Chondrocyte (in vitro differentiated cells): ENCODE results near the gene FMNL2. TPM values are rescaled to one million over a fixed set of nuclear protein-coding genes. Genes with fewer than 3 reads are reported as not detected.
A peak's percentile ranks its signal among the peaks of the same experiment; 100 is the strongest.

Experiments
- DNase-seq: peaks from one replicate; pipeline ENCODE4 v3.0.0; 2021; ENCODE audit warnings: mixed read lengths, low spot score
- H3K27ac Mint-ChIP-seq: one replicate; pipeline ENCODE4 v1.8.0; 2021; ENCODE audit warnings: mild to moderate bottlenecking, moderate library complexity, mixed read lengths; ENCODE audit not compliant: unreplicated experiment
- H3K27me3 Mint-ChIP-seq: 2 replicates; pipeline ENCODE4 v1.8.0; 2021; ENCODE audit warnings: low read depth, mixed read lengths
- H3K36me3 Mint-ChIP-seq: 2 replicates; pipeline ENCODE4 v1.8.0; 2021; ENCODE audit warnings: low read depth, mixed read lengths
- H3K4me1 Mint-ChIP-seq: 2 replicates; pipeline ENCODE4 v1.8.0; 2021; ENCODE audit warnings: low read depth, mild to moderate bottlenecking, mixed read lengths
- H3K4me3 Mint-ChIP-seq: one replicate; pipeline ENCODE4 v1.8.0; 2021; ENCODE audit warnings: mild to moderate bottlenecking, moderate library complexity, mixed read lengths; ENCODE audit not compliant: unreplicated experiment
- H3K9me3 Mint-ChIP-seq: 2 replicates; pipeline ENCODE4 v1.8.0; 2021; ENCODE audit warnings: low read depth, mixed read lengths
- total RNA-seq: library from RNA; stranded (reverse); gene quantifications from 3 replicates; pipeline ENCODE4 v1.2.1, GENCODE V29; 2021
- TF ChIP-seq, protein P1 (sequence below): fragments of 200-600 bp; sonication (generic); IDR thresholded peaks from 2 replicates; pipeline ENCODE4 v1.5.0; 2021; ENCODE audit warnings: antibody characterized with exemption, mild to moderate bottlenecking, moderate library complexity

FMNL2 gene
- total RNA-seq, 1 donor from 2014 or later, result 33.9 TPM

DNA sequence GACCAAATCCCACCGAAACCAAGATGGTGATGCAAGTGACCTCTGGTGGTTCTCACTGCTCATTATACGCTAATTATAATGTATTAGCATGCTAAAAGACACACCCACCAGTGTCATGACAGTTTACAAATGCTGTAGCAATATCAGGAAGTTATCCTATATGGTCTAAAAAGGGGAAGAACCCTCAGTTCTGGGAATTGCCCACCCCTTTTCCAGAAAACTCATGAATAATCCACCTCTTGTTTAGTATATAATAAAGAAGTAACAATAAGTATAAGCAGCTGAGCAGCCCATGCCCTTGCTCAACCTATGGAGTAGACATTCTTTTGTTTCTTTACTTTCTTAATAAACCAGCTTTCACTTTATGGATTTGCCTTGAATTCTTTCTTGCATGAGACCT is 31.0 kb upstream of the FMNL2 start:
- H3K9me3 Mint-ChIP-seq, result no peaks in the 10 kb centered on the region
- no peak overlapping the region for H3K4me3 Mint-ChIP-seq
- DNase-seq, result no peak
- H3K27me3 Mint-ChIP-seq, result peaks cover 3% of the 10 kb centered on the region
- H3K27ac Mint-ChIP-seq, result no peak overlapping the region
- TF ChIP-seq, protein P1, sequence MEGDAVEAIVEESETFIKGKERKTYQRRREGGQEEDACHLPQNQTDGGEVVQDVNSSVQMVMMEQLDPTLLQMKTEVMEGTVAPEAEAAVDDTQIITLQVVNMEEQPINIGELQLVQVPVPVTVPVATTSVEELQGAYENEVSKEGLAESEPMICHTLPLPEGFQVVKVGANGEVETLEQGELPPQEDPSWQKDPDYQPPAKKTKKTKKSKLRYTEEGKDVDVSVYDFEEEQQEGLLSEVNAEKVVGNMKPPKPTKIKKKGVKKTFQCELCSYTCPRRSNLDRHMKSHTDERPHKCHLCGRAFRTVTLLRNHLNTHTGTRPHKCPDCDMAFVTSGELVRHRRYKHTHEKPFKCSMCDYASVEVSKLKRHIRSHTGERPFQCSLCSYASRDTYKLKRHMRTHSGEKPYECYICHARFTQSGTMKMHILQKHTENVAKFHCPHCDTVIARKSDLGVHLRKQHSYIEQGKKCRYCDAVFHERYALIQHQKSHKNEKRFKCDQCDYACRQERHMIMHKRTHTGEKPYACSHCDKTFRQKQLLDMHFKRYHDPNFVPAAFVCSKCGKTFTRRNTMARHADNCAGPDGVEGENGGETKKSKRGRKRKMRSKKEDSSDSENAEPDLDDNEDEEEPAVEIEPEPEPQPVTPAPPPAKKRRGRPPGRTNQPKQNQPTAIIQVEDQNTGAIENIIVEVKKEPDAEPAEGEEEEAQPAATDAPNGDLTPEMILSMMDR, result no peak
- no peaks in the 10 kb centered on the region for H3K36me3 Mint-ChIP-seq
- no peaks in the 10 kb centered on the region for H3K4me1 Mint-ChIP-seq

DNA sequence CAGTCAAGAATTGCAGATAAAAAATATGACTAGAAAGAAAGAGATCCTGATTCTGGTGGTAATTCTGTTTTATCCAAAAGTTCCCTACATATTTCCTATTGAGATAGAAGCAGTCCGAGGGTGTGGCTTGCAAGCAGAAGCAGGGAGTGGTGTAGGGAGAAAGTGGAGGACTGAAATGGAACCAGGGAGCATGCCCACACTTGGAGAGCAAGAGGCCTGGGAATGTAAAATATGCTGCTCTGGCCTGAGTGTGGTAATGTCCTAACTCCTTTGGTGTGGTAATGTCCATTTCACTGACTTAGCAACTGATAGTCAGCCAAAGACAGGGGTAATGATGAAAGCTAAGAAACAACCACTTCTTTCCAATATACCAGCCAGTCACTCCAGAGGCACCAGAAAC is 30.1 kb upstream of the FMNL2 start:
- no peak overlapping the region for H3K4me3 Mint-ChIP-seq
- TF ChIP-seq, protein P1, result no peak
- H3K4me1 Mint-ChIP-seq, result no peaks in the 10 kb centered on the region
- H3K27ac Mint-ChIP-seq, result no peak overlapping the region
- DNase-seq, result no peak
- no peaks in the 10 kb centered on the region for H3K36me3 Mint-ChIP-seq
- H3K9me3 Mint-ChIP-seq, result no peaks in the 10 kb centered on the region
- peaks cover 3% of the 10 kb centered on the region for H3K27me3 Mint-ChIP-seq

DNA sequence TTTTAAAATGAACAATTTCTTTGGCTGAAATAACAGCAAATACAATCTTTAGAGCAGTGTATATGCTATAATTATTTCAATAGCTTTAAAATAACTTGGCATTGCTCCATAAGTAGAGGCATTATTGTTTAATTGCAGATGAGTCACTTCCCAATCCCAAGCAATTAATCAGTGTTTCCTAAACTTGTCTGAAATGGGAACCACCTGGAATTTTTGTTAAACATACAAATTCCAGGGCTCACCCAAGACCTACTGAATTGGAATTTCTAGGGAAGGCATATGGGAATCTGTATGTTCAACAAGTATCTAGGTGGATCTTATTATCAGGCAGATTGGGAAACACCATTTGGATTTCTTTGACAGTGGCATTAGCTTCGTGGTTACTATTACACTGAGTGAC is 27.1 kb upstream of the FMNL2 start:
- no peak overlapping the region for H3K4me3 Mint-ChIP-seq

DNA sequence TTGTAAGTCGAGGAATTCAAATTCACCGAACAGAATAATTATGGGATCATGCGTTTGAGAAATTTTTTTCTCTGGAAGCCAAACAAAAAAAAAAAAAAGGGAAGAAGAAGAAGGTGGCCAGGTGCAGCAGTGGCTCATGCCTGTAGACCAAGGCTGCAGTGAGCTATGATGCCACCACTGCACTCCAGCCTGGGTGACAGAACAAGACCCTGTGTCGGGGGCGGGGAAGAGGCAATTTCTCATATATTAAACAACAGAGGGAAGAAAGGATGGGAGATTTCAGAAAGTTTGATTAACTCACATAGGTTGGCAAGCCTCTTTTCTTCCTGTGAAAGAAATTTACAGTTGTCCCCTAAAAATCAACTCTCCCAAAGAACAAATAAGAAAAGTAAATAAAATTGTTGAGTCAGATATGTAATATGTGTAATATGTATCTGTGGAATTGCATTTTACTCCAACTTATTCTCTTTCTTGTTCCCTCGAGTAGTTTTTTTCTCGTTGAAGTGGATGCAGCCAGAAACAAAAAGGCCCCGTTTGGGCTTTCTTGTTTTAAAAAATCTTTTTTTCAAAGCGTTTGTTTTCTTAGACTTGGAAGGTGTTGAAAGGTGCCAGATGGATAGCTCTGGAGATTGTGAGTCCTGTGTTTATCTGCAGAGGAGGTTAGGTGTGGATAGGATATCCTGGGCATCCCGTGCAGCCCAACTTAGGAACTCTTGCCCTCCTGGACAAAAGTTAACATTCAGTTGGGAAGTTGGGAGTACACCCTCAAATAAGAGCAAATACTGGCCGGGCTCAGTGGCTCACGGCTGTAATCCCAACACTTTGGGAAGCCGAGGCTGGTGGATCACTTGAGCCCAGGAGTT is 25.4 kb upstream of the FMNL2 start:
- DNase-seq, result no peak
- H3K9me3 Mint-ChIP-seq, result peaks cover 16% of the 10 kb centered on the region
- no peak overlapping the region for H3K4me3 Mint-ChIP-seq
- peak overlapping the region; percentile 11 for H3K27ac Mint-ChIP-seq
- no peaks in the 10 kb centered on the region for H3K27me3 Mint-ChIP-seq
- peaks cover 2% of the 10 kb centered on the region for H3K36me3 Mint-ChIP-seq
- no peaks in the 10 kb centered on the region for H3K4me1 Mint-ChIP-seq
- TF ChIP-seq, protein P1, result no peak

More for the DNA sequence above, 27.1 kb upstream of the FMNL2 start:
- no peaks in the 10 kb centered on the region for H3K36me3 Mint-ChIP-seq
- DNase-seq, result no peak
- H3K27me3 Mint-ChIP-seq, result no peaks in the 10 kb centered on the region
- no peaks in the 10 kb centered on the region for H3K9me3 Mint-ChIP-seq
- no peak overlapping the region for H3K27ac Mint-ChIP-seq
- H3K4me1 Mint-ChIP-seq, result no peaks in the 10 kb centered on the region
- TF ChIP-seq, protein P1, result no peak

DNA sequence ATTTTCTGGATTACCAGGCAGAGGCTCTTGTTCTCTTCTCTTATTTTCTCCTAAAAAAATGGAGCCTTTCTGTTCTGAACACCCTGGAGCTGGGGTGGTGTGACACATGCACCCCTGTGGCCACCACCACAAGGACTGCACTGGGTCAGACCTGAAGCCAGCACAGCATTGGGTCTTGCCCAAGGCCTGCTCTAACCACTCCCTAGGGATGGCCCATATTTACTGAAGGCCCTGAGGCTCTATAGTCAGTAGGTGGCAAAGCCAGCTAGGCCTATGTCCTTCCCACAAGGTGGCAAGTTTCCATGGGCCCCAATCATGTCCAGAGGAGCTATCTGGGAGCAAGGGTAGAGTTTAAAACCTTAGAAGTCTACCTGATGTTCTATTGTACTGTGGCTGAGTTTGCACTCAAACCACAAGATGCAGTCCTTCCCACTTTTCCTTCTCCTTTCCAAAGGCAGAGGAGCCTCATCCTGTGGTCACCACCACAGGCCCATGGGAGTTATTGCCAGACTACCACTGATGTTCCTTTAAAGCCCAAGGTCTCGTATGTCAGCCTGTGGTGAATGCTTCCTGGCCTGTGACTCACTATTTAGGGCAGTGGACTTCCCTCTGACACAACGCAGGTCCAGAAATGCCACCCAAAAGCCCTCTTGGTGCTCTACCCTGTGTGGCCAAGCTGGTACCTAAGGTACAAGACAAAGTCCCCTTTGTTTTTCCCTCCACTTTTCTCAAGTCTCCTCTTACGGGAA is 15.0 kb upstream of the FMNL2 start:
- TF ChIP-seq, protein P1, result no peak
- no peak for DNase-seq
- H3K4me1 Mint-ChIP-seq, result peaks cover 5% of the 10 kb centered on the region
- peaks cover 20% of the 10 kb centered on the region for H3K9me3 Mint-ChIP-seq
- H3K27ac Mint-ChIP-seq, result no peak overlapping the region
- no peaks in the 10 kb centered on the region for H3K27me3 Mint-ChIP-seq
- peaks cover 10% of the 10 kb centered on the region for H3K36me3 Mint-ChIP-seq
- H3K4me3 Mint-ChIP-seq, result no peak overlapping the region
